GM12873 (cell line): Measurements from ENCODE around the gene HACE1.

ENCODE experiments used
- TF ChIP-seq, protein P1 (sequence below): IDR thresholded peaks from 2 replicates; pipeline ENCODE4 v1.5.1; 2012; ENCODE audit warnings: low read depth, mild to moderate bottlenecking, moderate library complexity, low read length, control low read depth; ENCODE audit not compliant: insufficient read depth; ENCODE audit errors: missing control alignments

HACE1 gene

GRCh38 chr6:104730450-104730849, 129.3 kb downstream of the HACE1 start:
- TF ChIP-seq, protein P1, sequence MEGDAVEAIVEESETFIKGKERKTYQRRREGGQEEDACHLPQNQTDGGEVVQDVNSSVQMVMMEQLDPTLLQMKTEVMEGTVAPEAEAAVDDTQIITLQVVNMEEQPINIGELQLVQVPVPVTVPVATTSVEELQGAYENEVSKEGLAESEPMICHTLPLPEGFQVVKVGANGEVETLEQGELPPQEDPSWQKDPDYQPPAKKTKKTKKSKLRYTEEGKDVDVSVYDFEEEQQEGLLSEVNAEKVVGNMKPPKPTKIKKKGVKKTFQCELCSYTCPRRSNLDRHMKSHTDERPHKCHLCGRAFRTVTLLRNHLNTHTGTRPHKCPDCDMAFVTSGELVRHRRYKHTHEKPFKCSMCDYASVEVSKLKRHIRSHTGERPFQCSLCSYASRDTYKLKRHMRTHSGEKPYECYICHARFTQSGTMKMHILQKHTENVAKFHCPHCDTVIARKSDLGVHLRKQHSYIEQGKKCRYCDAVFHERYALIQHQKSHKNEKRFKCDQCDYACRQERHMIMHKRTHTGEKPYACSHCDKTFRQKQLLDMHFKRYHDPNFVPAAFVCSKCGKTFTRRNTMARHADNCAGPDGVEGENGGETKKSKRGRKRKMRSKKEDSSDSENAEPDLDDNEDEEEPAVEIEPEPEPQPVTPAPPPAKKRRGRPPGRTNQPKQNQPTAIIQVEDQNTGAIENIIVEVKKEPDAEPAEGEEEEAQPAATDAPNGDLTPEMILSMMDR: no peak

GRCh38 chr6:104729433-104729832, 130.3 kb downstream of the HACE1 start:
- TF ChIP-seq, protein P1: no peak

GRCh38 chr6:104728448-104728847, 131.3 kb downstream of the HACE1 start:
- TF ChIP-seq, protein P1: no peak

GRCh38 chr6:104718672-104719071, 141.0 kb downstream of the HACE1 start:
- TF ChIP-seq, protein P1: no peak

GRCh38 chr6:104716858-104717257, 142.9 kb downstream of the HACE1 start:
- TF ChIP-seq, protein P1: no peak

GRCh38 chr6:104714796-104715195, 144.9 kb downstream of the HACE1 start:
- TF ChIP-seq, protein P1: no peak

DNA sequence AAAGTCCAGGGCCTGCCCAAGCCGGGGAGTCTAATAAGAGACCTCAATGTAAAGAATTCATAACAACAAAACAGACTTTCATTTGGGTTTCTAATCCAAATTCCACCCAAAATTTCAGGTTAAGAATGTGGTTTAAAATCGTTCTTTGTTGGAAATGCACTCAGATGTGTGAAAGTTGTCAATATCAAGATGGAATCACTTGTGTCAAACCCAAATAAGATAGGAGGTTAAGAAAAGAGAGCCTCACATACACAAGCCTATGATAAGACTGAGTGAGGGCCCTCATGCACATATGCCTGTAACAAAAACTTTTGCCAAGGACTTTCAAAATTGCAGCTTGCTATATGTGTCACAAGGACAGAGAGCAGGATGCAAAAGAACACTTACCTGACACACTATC, 145.7 kb downstream of the HACE1 start:
- TF ChIP-seq, protein P1: no peak
